ENCODE results near the gene TSPAN9. TPM values are rescaled to one million over a fixed set of nuclear protein-coding genes. Genes with fewer than 3 reads are reported as not detected.

The TSPAN9 gene
- total and polyA plus RNA-seq, 2 donors: 33.3 to 50.4 TPM

DNA sequence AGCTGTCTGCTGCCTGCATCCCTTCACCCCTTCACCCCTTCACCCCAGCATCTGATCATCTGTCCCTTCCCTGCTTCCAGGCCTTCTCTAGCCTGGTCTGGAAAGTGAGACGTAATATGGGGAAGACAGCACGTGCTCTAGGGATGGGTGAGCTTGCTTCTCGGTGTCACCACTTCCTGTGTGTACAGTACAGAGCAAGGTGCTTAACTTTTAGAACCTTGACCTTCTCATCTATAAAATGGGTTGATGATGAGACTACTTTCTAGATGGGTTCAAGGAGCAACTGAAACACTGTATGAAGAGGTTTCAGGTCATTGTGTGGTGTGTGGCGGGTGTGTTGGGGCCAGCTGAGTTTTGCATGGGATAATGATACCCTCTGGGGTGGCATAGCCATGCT is 140.5 kb downstream of the TSPAN9 start:
- DNase-seq (ENCODE audit: extremely low spot score): no peak
- WGBS: 80% methylated on average over 4 of the region's 4 CpGs
- Histone ChIP-seq H3K4me1 (ENCODE audit: insufficient read depth) (no peaks in the 10 kb centered on the region), H3K36me3 (ENCODE audit: insufficient read depth) (no peaks in the 10 kb centered on the region), H3K4me3 (ENCODE audit: low read depth, low read length) (no peak overlapping the region), H3K27ac (ENCODE audit: low read depth) (peak overlapping the region; percentile 73)

DNA sequence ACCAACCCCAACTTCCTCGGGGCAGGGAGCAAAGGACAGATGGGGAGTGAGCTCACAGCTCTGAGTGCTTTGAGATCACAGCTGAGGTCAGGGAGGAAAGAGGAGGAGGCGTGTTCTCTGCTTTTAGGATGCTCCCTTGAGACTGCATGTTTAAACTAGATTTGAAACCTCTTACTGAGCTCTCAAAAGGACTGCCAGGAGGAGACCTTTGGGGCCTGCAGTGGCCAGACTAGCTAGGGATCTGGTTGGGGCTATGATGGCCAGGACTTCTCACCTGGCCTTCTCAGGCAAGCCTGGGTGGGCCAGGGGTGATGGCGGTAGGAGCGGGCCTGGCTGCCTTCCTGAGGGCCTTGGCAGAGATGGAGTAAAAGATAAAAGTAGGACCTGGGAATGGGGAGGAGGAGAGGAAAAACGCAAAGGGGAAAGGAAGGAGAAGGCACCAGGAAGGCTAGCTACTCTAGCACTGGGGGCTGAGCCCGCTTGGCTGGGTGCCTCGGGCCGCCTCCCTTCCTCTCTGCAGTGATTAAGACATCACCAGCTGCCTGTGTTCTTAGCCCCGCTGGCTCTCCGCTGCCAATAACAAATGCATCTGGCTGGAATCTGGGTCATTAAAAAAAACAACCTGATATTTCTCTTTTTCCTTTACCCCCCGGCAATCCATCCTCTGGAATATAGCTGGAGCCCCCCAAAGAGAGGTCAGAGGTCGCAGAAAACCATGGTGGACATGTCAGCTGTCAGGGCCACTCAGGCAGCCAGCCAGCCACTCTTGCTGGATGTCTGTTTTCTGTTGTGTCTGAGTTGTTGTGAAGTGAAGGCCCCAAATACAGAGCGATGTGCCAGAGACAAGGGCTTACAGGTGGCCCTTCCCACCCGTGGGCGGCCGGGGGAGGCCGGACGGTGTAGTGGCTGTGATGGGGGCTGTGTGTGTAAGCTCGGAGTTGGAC is 141.3 kb downstream of the TSPAN9 start:
- 38% methylated on average over 19 of the region's 19 CpGs for WGBS
- Histone ChIP-seq H3K4me3 (ENCODE audit: low read depth, low read length) (no peak overlapping the region), H3K4me1 (ENCODE audit: insufficient read depth) (no peaks in the 10 kb centered on the region), H3K27ac (ENCODE audit: low read depth) (peak overlapping the region; percentile 73), H3K36me3 (ENCODE audit: insufficient read depth) (no peaks in the 10 kb centered on the region)
- DNase-seq (ENCODE audit: extremely low spot score): no peak

DNA sequence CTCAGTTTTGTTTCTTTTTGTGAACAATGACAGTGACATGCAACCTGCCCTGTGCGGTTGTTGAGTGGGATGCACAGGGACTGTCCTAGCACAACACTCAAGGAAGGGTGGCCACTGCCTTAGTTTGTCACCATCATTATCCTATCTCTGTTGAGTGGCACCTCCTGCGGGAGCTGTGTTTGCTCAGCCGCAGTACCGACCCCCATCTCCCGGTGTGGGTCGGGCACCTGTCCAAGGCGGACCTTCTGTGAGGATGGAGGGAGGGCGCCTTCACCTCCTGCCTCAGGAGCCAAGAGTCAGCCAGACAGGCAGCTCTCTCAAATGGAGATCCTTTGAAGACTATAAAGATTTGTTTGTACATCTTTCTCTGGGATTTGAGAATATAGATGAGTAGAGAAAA is 142.1 kb downstream of the TSPAN9 start:
- 70% methylated on average over 8 of the region's 8 CpGs for WGBS
- no peak overlapping the region for H3K4me3 ChIP-seq (ENCODE audit: low read depth, low read length)
- no peaks in the 10 kb centered on the region for H3K4me1 ChIP-seq (ENCODE audit: insufficient read depth)
- H3K27ac ChIP-seq (ENCODE audit: low read depth): peak overlapping the region; percentile 51
- no peaks in the 10 kb centered on the region for H3K36me3 ChIP-seq (ENCODE audit: insufficient read depth)
- DNase-seq (ENCODE audit: extremely low spot score): no peak

DNA sequence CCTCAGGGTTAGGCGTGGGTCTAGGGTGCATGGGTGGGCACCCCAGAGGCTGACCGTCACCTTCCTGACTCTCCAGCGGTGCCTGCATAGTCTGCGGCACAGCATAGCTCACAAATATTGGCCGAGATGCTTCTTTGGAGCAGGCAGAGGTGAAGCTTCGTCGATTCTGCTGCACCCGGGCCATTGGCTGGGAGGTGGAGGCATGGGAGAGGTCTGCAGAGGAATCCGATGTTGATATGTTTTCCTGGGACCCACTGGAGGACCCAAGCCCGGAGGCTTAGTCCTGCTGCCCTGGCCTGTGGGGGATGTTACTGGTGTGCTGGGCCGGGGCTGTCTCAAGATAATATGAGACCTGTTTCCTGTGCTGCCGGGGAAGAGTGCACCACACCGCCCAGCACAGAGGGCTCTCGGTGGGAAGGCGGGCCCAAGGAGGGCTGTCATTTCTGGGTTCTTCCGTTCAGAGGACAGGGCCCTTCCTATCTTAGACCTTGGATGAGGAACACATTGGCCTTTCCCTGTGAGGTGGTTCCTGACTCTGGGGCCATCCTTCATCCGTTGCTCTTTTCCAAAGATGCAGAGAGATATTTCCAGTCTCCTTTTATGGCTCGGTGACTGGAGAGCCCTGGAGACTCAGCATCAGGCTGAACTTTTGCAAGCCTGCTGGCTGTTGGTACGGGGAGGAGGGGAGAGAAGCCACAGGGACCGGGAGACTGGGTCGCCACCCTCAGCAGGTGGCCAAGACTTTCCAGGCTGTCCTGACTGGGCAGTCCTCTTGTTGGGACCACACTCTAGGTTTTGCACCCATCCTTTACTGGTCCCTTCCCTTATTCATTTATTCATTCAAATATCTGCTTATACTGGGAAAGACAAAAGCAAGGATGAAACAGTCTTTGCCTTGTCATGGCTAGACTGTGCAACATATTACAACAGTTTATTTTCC is 143.5 kb downstream of the TSPAN9 start:
- no peak for DNase-seq (ENCODE audit: extremely low spot score)
- no peak overlapping the region for H3K27ac ChIP-seq (ENCODE audit: low read depth)
- WGBS: 91% methylated on average over 21 of the region's 21 CpGs
- H3K36me3 ChIP-seq (ENCODE audit: insufficient read depth): no peaks in the 10 kb centered on the region
- no peaks in the 10 kb centered on the region for H3K4me1 ChIP-seq (ENCODE audit: insufficient read depth)
- H3K4me3 ChIP-seq (ENCODE audit: low read depth, low read length): no peak overlapping the region

DNA sequence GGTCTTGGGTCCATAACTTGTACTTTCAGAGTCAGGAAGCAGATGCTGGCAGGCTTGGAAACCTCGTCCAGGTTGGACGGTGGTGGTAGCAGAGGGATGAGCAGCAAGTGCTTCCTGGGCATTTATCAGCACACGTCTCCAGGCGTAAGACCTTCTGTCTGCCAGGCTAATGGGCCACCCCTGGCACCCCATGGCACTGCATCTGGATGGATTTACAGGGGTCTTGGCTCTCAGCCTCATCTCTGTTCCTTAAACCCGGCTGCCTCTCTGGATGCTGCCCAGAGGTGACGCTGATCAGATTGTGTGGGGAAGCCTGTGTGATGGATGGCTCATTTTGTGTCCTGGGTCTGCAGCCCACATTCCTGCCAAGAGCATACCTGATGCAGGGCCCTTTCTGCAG is 145.1 kb downstream of the TSPAN9 start:
- H3K4me1 ChIP-seq (ENCODE audit: insufficient read depth): no peaks in the 10 kb centered on the region
- H3K36me3 ChIP-seq (ENCODE audit: insufficient read depth): no peaks in the 10 kb centered on the region
- H3K4me3 ChIP-seq (ENCODE audit: low read depth, low read length): no peak overlapping the region
- DNase-seq (ENCODE audit: extremely low spot score): no peak
- H3K27ac ChIP-seq (ENCODE audit: low read depth): no peak overlapping the region
- WGBS: 97% methylated on average over 6 of the region's 6 CpGs

DNA sequence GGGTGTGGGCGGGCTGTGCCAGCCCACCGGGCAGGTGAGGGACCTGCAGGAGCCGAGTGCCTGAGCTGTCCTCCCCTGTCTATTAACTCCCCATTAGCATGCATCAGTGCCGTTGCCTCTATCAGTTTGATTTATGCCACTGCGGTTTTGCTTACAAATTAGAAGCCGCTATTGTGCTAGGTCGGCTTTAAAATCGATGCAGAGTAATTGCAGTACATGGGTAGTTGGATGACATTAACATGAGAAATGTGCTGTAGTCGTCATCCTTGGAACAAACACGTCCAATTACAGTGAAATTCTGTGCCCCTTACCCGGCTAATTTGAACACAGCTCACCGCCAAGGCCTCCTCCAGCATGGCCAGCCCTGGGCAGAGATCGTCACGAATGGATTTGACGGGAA is 145.8 kb downstream of the TSPAN9 start:
- no peaks in the 10 kb centered on the region for H3K4me1 ChIP-seq (ENCODE audit: insufficient read depth)
- DNase-seq (ENCODE audit: extremely low spot score): no peak
- 84% methylated on average over 15 of the region's 15 CpGs for WGBS
- H3K27ac ChIP-seq (ENCODE audit: low read depth): no peak overlapping the region
- H3K36me3 ChIP-seq (ENCODE audit: insufficient read depth): no peaks in the 10 kb centered on the region
- no peak overlapping the region for H3K4me3 ChIP-seq (ENCODE audit: low read depth, low read length)

DNA sequence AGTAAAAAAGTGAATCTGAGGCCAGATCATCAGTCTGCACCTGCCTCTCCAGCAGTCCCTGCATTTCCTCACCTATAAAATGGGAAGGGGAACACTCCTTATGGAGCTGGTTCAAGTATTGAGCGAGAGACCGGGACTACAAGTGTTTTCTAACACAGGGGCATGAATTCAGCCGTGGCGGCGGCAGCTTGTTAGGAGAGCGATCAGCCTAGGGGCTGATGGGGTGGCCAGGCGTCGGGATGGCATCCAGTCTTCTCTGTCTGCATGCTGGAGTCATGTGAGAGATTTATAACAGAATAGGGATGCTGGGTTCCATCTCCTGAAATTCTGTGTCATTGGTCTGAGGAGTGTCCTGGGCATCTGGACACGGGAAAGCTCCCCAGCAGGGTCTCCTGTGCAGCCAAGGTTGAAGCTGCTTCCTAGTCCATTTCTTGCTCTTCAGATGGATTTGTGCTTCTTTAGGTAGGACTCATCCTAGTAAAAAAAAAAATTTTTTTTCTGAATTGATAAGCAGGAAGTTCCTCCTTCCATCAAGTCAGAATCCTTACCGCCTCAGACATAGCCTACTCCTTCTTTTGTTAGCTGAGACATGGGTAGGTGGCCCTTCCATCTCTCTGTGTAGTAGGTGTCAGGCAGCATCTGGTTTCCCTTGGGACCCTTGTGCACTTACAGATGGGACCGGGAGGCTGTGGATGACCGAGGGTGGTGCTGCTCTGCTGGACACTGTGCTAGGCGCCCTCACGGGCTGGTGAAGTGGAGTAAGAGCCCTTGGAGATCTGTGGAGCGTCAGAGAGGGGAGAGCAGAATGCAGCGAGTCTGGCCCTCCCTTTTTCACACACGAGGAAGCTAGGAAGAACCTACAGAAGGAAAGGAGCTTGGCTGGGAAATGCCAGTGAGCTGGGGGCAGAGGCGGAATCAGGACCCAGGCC is 146.7 kb downstream of the TSPAN9 start:
- no peak for DNase-seq (ENCODE audit: extremely low spot score)
- Histone ChIP-seq H3K36me3 (ENCODE audit: insufficient read depth) (no peaks in the 10 kb centered on the region), H3K27ac (ENCODE audit: low read depth) (no peak overlapping the region), H3K4me1 (ENCODE audit: insufficient read depth) (no peaks in the 10 kb centered on the region), H3K4me3 (ENCODE audit: low read depth, low read length) (no peak overlapping the region)
- WGBS: 94% methylated on average over 18 of the region's 18 CpGs

DNA sequence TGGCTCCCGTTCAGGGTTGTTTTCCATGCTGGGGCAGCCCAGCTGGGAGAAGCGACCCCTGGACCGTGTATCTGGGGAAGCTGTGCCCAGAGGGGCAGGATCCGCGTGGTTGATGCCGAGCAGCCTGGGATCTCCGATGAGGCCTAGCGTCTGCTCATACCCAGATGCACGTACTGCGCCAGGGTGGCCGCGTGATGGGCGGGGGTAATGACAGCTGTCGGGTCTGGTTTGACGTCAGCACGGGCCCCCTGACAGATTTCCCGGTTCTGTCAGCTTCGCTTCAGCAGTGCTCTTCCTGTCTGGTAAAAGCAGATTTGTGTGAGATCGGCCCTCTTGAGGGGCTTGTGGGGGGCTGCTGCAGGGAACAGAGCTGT is 147.3 kb downstream of the TSPAN9 start:
- Histone ChIP-seq H3K27ac (ENCODE audit: low read depth) (no peak overlapping the region), H3K4me1 (ENCODE audit: insufficient read depth) (no peaks in the 10 kb centered on the region), H3K36me3 (ENCODE audit: insufficient read depth) (no peaks in the 10 kb centered on the region), H3K4me3 (ENCODE audit: low read depth, low read length) (no peak overlapping the region)
- WGBS: 87% methylated on average over 19 of the region's 19 CpGs
- no peak for DNase-seq (ENCODE audit: extremely low spot score)

DNA sequence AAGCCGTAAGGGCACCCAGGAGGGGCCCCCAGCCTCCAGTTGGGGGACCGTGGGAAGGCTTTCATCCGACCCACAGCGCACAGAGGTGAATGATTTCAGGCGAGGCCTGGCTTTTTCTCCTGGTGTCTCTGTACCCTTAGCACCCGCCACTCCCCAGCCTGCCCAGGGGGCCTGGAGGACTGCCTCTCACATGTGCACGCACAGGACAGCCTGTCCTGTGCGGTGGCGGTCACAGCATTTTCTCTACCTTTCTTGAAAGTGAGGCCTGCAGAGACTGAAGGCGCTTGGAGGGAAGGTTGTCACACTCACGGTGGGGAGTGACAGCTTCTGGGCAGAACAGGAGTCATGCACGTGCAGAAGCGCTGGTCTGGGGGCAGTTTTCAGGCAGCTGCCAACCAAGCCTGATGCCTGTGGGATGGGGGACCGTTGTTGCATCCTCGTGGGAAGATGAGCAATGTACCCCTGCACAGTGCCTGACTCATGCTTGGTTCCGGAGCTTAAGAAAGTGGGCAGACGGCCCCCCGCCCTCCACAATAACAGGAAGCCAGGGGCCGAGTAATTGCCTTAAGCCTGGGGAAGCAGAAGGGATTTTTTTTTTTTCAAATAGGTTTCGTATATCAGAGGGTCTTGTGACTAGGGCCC is 148.1 kb downstream of the TSPAN9 start:
- WGBS: 88% methylated on average over 20 of the region's 20 CpGs
- DNase-seq (ENCODE audit: extremely low spot score): no peak
- Histone ChIP-seq H3K36me3 (ENCODE audit: insufficient read depth) (no peaks in the 10 kb centered on the region), H3K4me1 (ENCODE audit: insufficient read depth) (no peaks in the 10 kb centered on the region), H3K4me3 (ENCODE audit: low read depth, low read length) (no peak overlapping the region), H3K27ac (ENCODE audit: low read depth) (no peak overlapping the region)

DNA sequence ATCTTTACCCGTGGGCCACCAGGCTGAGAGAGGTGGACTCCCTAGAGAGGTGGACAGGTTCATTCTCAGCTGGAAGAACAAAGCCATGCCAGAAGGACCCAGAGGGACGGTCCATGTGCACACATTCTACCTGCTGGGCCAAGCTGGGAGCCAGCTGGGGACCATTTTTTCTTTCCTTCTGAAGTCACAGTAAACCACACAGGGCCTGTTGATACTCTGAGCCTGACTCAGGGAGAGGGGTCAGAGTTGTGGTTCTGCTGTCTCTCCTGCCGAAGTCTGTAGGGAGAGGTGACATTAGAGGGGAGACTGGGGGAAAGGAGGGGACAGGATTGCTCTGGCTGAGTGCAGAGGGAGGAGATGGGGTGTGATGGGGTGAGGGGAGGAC is 148.6 kb downstream of the TSPAN9 start:
- no peaks in the 10 kb centered on the region for H3K36me3 ChIP-seq (ENCODE audit: insufficient read depth)
- no peak for DNase-seq (ENCODE audit: extremely low spot score)
- WGBS: 84% methylated on average over 3 of the region's 3 CpGs

DNA sequence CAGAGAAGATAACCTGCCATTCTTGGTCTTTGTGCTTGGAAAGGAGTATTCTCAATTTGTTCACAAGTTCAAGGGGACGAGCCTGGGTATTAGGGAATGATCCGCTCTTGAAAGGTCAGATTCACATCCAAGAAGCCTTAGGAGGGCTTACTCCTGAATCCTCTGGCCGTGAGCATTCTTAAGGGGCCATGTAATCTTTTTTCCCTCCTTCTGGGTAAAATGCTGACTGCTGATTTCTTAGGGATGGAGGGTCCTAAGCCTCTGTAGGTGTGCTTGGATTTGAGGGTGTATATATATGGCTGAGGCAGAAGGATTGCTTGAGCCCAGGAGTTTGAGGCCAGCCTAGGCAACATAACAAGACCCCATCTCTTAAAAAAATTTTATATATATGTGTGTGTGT is 149.1 kb downstream of the TSPAN9 start:
- no peak for DNase-seq (ENCODE audit: extremely low spot score)
- Histone ChIP-seq H3K4me3 (ENCODE audit: low read depth, low read length) (no peak overlapping the region), H3K36me3 (ENCODE audit: insufficient read depth) (no peaks in the 10 kb centered on the region), H3K4me1 (ENCODE audit: insufficient read depth) (no peaks in the 10 kb centered on the region), H3K27ac (ENCODE audit: low read depth) (no peak overlapping the region)
- WGBS: 90% methylated on average over 3 of the region's 3 CpGs

More for the DNA sequence above, 148.6 kb downstream of the TSPAN9 start:
- no peaks in the 10 kb centered on the region for H3K4me1 ChIP-seq (ENCODE audit: insufficient read depth)
- no peak overlapping the region for H3K27ac ChIP-seq (ENCODE audit: low read depth)
- no peak overlapping the region for H3K4me3 ChIP-seq (ENCODE audit: low read depth, low read length)

DNA sequence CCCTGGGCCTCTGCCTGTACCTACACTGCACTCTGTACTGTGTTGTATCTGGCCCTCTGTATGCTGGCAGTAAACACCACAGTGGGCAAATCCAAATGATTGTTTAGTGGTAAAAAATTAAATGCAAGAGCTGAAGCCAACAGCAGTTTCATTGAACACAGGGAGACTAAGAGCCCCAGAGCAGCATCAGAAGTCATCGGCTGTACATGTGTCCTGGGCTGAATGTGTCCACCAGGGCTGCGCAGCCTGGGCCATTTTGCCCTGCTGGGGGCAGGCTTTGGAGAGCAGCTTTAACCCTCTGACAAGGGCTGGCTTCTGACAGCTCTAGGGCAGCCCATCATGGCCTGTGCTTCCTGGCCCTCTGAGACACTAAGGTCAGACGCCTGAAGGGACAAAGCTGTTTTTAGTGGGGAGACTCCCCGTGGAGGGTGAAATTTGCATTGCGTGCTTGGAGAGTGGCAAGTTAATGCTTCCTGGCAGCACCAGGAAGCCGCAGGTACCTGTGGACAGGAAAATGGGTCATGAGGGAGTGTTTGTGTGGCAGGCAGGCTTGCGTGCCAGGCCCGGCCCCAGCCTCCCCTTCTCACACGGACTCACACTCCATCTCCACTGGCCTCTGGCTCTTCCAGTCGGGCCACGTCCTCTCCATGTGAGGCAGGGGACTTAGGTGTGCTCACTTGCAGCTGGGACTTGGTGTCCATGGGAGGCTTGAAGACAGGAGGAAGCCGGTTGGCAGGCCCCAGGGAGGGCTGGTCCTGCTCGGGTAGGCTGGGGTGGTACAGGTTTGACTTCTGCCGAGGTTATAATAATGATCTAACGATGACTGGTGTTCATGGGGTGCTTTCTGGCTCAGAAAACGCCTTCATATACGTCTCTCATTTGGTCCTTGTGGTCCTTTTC is 150.1 kb downstream of the TSPAN9 start:
- Histone ChIP-seq H3K4me1 (ENCODE audit: insufficient read depth) (no peaks in the 10 kb centered on the region), H3K36me3 (ENCODE audit: insufficient read depth) (no peaks in the 10 kb centered on the region), H3K27ac (ENCODE audit: low read depth) (no peak overlapping the region), H3K4me3 (ENCODE audit: low read depth, low read length) (no peak overlapping the region)
- no peak for DNase-seq (ENCODE audit: extremely low spot score)
- WGBS: 95% methylated on average over 17 of the region's 17 CpGs

All from urinary bladder (tissue), 4 donors.